Stimulated activated CD4-positive, alpha-beta T cell treated with anti-CD3 and anti-CD28 coated beads, Interleukin-2, amount 100 ng/mL, for 4 hours (primary cell): ENCODE measurements around the gene MRPL20.

Source experiments
- DNase-seq: peaks from one replicate; pipeline ENCODE4 v3.0.0-alpha.2; 2020; ENCODE audit warnings: low read depth

Gene MRPL20

GRCh38 chr1:1360506-1361169, 46.5 kb downstream of the MRPL20 start:
- no peak for DNase-seq

- no peak for DNase-seq
These were observed 47.2 kb downstream of the MRPL20 start for GRCh38 chr1:1359664-1360468.

GRCh38 chr1:1359308-1359663, 47.8 kb downstream of the MRPL20 start:
- DNase-seq = no peak

- DNase-seq = no peak
These were observed 48.4 kb downstream of the MRPL20 start, which contains the start of gene MXRA8 for GRCh38 chr1:1358433-1359271. Gene MXRA8, minus strand, starts transcription at chr1:1358555. Its CDS starts 51 bp downstream, at chr1:1358504.

GRCh38 chr1:1357871-1358432, 49.1 kb downstream of the MRPL20 start:
- no peak for DNase-seq

- no peak for DNase-seq
These were observed 50.2 kb downstream of the MRPL20 start for GRCh38 chr1:1356796-1357401.

- DNase-seq = no peak
These were observed 50.8 kb downstream of the MRPL20 start for GRCh38 chr1:1356166-1356795.

GRCh38 chr1:1355416-1355815, 51.7 kb downstream of the MRPL20 start:
- no peak for DNase-seq

- DNase-seq = no peak
These were observed 52.5 kb downstream of the MRPL20 start for GRCh38 chr1:1354271-1355247.

GRCh38 chr1:1353389-1354151, 53.5 kb downstream of the MRPL20 start:
- no peak for DNase-seq

- no peak for DNase-seq
These were observed 54.2 kb downstream of the MRPL20 start for GRCh38 chr1:1352786-1353388.
